Measurements from ENCODE around the gene KRT71.

Gene KRT71

DNA sequence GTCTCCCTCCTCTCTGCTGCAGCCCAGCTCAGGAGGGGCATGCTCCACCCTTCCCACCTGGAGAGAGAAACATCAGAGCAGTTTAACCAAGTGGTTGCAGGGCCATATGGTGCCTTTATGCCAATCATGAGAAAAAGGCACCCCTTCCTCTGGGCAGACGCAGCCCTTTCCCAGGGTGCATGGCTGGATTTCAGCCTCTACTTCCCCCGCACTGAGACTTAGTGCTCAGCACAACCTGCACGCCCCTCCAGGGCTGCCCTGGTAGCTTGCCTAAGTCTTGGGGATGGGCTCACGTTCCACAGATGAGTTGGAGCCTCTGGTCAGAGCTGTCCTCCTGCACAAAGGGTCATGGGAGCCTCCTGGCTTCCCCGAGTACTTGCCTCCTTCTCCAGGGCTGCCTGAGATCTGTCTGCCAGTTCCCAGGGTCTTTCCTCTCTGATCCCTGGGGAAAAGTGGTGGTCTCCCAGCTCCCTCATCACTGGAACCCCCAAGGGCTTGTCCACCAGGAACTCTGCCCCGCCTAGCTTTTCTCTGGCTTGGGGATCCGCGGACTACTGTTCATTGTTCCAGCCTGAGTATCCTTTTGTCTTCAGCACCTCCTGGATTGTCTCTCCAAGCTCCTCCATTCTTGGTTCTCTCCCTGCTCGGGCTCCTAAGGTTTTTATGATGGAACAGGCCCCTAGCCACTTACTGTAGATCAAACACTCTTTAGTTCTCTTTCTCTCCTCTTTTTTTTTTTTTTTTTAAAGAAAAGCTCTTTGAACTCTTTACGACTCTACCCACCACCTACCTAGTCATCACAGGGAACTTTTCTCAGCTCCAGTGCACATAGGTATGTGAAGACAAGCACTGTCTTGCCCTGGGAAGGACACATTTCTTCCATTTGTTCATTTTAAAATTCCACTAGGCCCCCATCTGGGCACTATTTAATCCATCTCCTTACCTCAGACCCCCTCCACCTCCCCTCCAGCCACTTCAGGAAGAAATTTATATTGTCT, 26.8 kb upstream of the KRT71 start:
- no peak overlapping the region for H3K27ac ChIP-seq
- no peak overlapping the region for H3K9ac ChIP-seq
- H3K4me2 ChIP-seq: peak overlapping the region in 2 of 11 experiments; percentile 12 to 30; a peak in 5 of 22 replicates
- 0 out of 22 replicates have a peak, but pooled peaks cover 0 to 8% (median 0%) of the 10 kb centered on the region in 11 experiments for H4K20me1 ChIP-seq
- no peak overlapping the region for H3K4me3 ChIP-seq
- H3K9me3 ChIP-seq (replicated peaks in 1 of 11): no peaks in the 10 kb centered on the region
- H3K27me3 ChIP-seq: no peaks in the 10 kb centered on the region
- no peaks in the 10 kb centered on the region for H3K36me3 ChIP-seq
- H3K4me1 ChIP-seq: peaks cover under 1 to 28% (median 19%) of the 10 kb centered on the region in 10 experiments; a peak in 18 of 20 replicates
- no peak for TF ChIP-seq Cebpa-rat (IDR thresholded peaks at IDR 0.05)

DNA sequence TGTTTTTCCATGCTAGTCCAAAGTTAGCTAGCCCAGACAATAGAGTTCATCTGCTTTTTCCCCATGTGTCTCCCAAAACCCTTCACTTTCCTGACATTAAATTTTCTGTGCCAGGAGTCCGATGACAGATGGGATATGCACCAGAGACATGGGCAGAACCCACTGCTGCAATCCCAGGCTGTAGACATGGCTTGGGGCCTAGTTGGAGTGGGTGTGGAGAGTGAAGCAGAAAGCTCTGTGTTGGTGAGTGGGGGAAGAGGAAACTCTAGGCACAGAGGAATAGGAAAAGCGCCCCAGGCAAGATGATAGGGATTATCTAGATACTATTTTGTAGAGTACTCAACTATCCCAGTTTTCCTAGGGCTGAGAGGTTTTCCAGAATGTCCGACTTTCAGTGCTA, 25.5 kb upstream of the KRT71 start:
- peaks cover 0 to 28% (median 20%) of the 10 kb centered on the region in 10 experiments; a peak in 18 of 20 replicates for H3K4me1 ChIP-seq
- no peak for TF ChIP-seq Cebpa-rat (IDR thresholded peaks at IDR 0.05)
- H3K27me3 ChIP-seq: no peaks in the 10 kb centered on the region
- H3K9me3 ChIP-seq (replicated peaks in 1 of 11): no peaks in the 10 kb centered on the region
- no peak overlapping the region for H3K9ac ChIP-seq
- H3K27ac ChIP-seq: no peak overlapping the region
- H3K4me3 ChIP-seq: no peak overlapping the region
- H4K20me1 ChIP-seq: 0 out of 22 replicates have a peak, but pooled peaks cover 0 to 8% (median 0%) of the 10 kb centered on the region in 11 experiments
- H3K4me2 ChIP-seq: no peak overlapping the region
- H3K36me3 ChIP-seq: no peaks in the 10 kb centered on the region

DNA sequence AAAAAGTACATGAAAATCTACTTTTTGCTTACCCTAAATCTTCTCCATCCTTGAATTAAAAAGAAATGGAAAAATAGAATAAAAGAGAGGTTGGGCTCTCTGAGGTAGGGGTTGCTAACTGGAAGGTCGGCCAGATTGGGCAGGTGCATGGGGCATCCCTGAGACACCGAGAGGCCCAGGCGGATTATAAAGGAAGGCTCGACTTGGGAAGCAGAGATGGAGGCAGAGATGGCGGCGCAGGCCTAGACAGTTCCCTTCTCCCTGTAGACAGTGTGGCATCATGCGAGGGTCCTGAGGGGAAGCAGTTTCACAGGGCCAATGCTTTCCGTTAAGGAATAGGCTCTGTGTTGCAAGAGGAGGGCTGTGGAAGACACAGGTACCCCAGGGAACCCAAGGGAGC, 24.4 kb upstream of the KRT71 start:
- no peaks in the 10 kb centered on the region for H3K27me3 ChIP-seq
- H3K9me3 ChIP-seq (replicated peaks in 1 of 11): no peaks in the 10 kb centered on the region
- TF ChIP-seq Cebpa-rat (IDR thresholded peaks at IDR 0.05): no peak
- H3K4me2 ChIP-seq: no peak overlapping the region
- H3K4me1 ChIP-seq: peaks cover 0 to 25% (median 19%) of the 10 kb centered on the region in 10 experiments; a peak in 18 of 20 replicates
- H4K20me1 ChIP-seq: 0 out of 22 replicates have a peak, but pooled peaks cover 0 to 8% (median 0%) of the 10 kb centered on the region in 11 experiments
- H3K36me3 ChIP-seq: no peaks in the 10 kb centered on the region
- no peak overlapping the region for H3K27ac ChIP-seq
- no peak overlapping the region for H3K9ac ChIP-seq
- no peak overlapping the region for H3K4me3 ChIP-seq

DNA sequence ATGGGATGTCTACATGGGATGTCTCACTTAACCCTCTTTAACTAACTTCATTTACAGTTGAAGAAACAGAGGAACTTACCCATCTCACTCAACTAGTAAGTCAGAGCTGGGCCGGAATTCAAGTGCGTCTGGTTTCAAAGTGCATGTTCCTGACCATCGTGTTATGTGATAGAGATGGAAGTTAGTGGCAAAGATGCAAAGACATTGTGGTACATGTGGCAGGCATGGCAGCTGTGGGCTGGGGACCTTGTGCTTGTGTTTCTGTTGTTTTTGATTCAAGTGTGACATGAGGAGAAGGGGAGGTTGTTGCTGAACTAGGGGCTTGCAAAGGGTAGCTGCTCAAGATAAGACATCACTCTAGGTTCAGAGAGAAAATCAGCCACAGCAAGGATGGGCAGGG, 23.0 kb upstream of the KRT71 start:
- H3K4me2 ChIP-seq: peak overlapping the region in 4 of 11 experiments; percentile 54 to 81 (median 57); a peak in 5 of 22 replicates
- H3K36me3 ChIP-seq: no peaks in the 10 kb centered on the region
- H3K27ac ChIP-seq: no peak overlapping the region
- H3K4me3 ChIP-seq: no peak overlapping the region
- H3K9ac ChIP-seq: no peak overlapping the region
- H3K9me3 ChIP-seq (replicated peaks in 1 of 11): no peaks in the 10 kb centered on the region
- H3K4me1 ChIP-seq: peaks cover 0 to 25% (median 18%) of the 10 kb centered on the region in 10 experiments; a peak in 18 of 20 replicates
- H3K27me3 ChIP-seq: no peaks in the 10 kb centered on the region
- TF ChIP-seq Cebpa-rat (IDR thresholded peaks at IDR 0.05): no peak
- H4K20me1 ChIP-seq: 0 out of 22 replicates have a peak, but pooled peaks cover 0 to 1% (median 0%) of the 10 kb centered on the region in 11 experiments

DNA sequence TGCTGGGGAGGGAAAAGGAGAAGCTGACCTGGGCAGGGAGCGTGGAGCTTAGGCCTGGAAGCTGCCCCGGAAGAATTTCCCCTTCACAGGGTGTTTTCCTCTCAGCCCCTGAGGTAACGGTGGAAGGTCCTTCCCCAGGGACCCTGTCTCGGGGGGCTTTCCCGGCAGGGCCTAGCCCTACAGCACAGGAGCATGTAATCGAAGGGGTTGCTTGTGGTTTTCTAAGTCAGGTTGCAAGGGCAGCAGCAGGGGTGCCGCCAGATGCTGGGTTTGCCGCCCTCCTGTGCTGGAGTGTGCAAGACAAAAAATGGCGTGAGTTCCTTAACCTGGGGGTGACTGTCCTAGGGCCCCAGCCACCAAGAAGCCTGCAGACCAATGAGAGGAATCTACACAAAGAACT, 22.3 kb upstream of the KRT71 start:
- Histone ChIP-seq H3K9ac (no peak overlapping the region), H3K9me3 (replicated peaks in 1 of 11) (no peaks in the 10 kb centered on the region), H3K4me2 (peak overlapping the region; percentile 26 to 81 (median 58)), H3K36me3 (no peaks in the 10 kb centered on the region), H3K27ac (no peak overlapping the region), H3K4me1 (peaks cover 0 to 18% (median 12%) of the 10 kb centered on the region in 10 experiments; a peak in 18 of 20 replicates), H3K27me3 (no peaks in the 10 kb centered on the region), H3K4me3 (no peak overlapping the region), H4K20me1 (no peaks in the 10 kb centered on the region)
- no peak for TF ChIP-seq Cebpa-rat (IDR thresholded peaks at IDR 0.05)

DNA sequence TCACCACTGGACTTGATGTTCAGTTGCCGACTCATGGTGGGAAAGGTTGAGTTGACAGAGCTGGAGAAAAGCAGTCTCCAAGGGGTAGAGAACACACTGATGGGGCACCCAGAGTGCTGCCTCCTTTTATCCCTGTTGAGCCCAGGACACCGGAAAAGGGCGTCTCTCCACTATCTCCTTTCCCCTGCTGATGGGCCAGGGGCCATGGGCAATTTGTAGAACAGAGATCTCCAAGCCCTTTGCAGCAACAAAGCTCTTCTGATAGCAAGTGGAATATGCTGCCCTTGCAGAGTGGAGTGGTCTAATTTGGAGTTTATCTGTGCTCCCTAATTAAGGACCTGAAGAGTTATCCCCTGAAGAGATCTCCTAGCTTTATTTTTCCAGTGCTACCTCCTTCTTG, 20.8 kb upstream of the KRT71 start, which contains the start of gene KRT74:
Gene KRT74, minus strand, starts transcription at position 101 of the 400 bp plus-strand sequence. Its CDS starts 66 bp downstream, at position 35.
- Histone ChIP-seq H3K36me3 (no peaks in the 10 kb centered on the region), H3K9me3 (replicated peaks in 1 of 11) (no peaks in the 10 kb centered on the region), H3K27ac (no peak within 1 kb of the TSS), H3K9ac (no peak within 1 kb of the TSS), H3K4me2 (peak within 1 kb of the TSS in 3 of 11 experiments; percentile 54 to 74 (median 72); a peak in 2 of 22 replicates), H3K4me3 (no peak within 1 kb of the TSS), H4K20me1 (no peaks in the 10 kb centered on the region), H3K27me3 (no peaks in the 10 kb centered on the region), H3K4me1 (peaks cover 5 to 15% (median 11%) of the 10 kb centered on the region in 10 experiments; a peak in 18 of 20 replicates)
- no peak for TF ChIP-seq Cebpa-rat (IDR thresholded peaks at IDR 0.05)

DNA sequence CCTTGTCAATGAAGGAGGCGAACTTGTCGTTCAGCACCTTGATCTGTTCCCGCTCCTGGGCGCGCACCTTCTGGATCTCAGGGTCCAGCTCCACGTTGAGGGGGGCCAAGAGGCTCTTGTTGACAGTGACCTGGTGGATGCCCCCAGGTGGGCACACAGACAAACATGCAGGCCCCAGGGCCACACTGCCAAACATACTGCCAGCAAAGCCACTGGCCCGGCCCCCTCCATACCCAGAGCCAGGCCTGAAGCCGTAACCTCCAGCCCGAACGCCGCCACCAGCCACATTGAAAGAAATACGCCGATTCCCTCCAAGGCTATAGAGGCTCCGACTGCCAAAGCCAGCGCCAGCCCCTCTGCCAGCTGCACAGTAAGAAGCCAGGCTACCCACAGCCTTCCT, 20.4 kb upstream of the KRT71 start:
- Histone ChIP-seq H3K4me1 (peaks cover 5 to 15% (median 11%) of the 10 kb centered on the region in 10 experiments; a peak in 18 of 20 replicates), H3K27ac (no peak overlapping the region), H3K9me3 (replicated peaks in 1 of 11) (no peaks in the 10 kb centered on the region), H3K36me3 (no peaks in the 10 kb centered on the region), H3K9ac (no peak overlapping the region), H3K4me2 (no peak overlapping the region), H4K20me1 (no peaks in the 10 kb centered on the region), H3K27me3 (no peaks in the 10 kb centered on the region), H3K4me3 (no peak overlapping the region)
- no peak for TF ChIP-seq Cebpa-rat (IDR thresholded peaks at IDR 0.05)

DNA sequence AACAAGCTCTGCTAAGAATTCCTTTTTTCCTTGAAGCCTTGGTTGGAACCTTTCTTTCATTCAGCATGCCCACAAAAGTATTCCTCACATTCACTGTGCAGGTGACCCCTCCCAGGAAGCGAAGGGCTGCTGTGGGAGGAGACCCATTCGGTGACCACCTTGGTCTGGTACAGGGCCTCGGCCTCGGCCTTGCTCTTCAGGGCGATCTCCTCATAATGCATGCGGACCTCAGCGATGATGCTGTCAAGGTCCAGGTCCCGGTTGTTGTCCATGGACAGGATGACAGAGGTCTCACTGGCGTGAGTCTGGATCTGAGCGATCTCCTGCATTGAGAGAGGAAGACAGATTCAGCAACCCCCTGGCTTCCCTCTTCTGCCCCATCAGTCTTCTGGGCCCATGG, 17.6 kb upstream of the KRT71 start:
- Histone ChIP-seq H3K27me3 (no peaks in the 10 kb centered on the region), H3K4me2 (no peak overlapping the region), H4K20me1 (no peaks in the 10 kb centered on the region), H3K9me3 (replicated peaks in 1 of 11) (no peaks in the 10 kb centered on the region), H3K9ac (no peak overlapping the region), H3K36me3 (no peaks in the 10 kb centered on the region), H3K4me1 (peaks cover 5 to 17% (median 8%) of the 10 kb centered on the region in 10 experiments; a peak in 18 of 20 replicates), H3K27ac (no peak overlapping the region), H3K4me3 (no peak overlapping the region)
- TF ChIP-seq Cebpa-rat (IDR thresholded peaks at IDR 0.05): no peak

DNA sequence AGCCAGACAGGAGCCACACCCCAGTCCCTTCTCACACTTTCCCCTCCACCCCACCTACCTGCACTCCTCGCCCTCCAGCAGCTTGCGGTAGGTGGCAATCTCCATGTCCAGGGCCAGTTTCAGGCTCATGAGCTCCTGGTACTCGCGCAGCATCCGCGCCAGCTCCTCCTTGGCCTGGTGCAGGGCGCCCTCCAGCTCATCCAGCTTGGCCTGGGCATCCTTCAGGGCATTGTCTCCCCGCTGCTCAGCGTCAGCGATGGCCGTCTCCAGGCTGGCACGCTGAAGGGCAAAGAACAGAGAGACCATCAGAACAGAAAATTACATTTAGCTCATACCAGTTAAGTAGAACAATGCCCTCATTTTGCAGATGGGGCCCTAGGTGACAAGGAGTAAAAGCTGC, 15.2 kb upstream of the KRT71 start:
- Histone ChIP-seq H3K4me1 (peaks cover 0 to 7% (median 0%) of the 10 kb centered on the region in 10 experiments; a peak in 4 of 20 replicates), H3K9ac (no peak overlapping the region), H3K27ac (no peak overlapping the region), H3K9me3 (replicated peaks in 1 of 11) (no peaks in the 10 kb centered on the region), H3K27me3 (no peaks in the 10 kb centered on the region), H4K20me1 (no peaks in the 10 kb centered on the region), H3K4me2 (no peak overlapping the region), H3K4me3 (no peak overlapping the region), H3K36me3 (no peaks in the 10 kb centered on the region)
- no peak for TF ChIP-seq Cebpa-rat (IDR thresholded peaks at IDR 0.05)

Measured in BLaER1 treated with 17β-estradiol and CSF1 and Interleukin-3, amounts not matched to agents 10 nM and 100 nM (cell line).